OCI-LY1 (cell line): ENCODE data around the gene MAP7.
"Not testable (repeated sequence)": the region's sequence is repeated elsewhere in the genome, so short reads cannot be mapped to it uniquely, and the experiment has no call there.

Experiments
- H2AFZ ChIP-seq: fragments of 200-600 bp; sonication (generic), shearing (Covaris generic); 2 replicates; pipeline ENCODE4 v1.6.0; 2014; ENCODE audit warnings: antibody characterized with exemption, mild to moderate bottlenecking, low read length
- H3F3A ChIP-seq: fragments of 200-600 bp; sonication (generic), shearing (Covaris generic); 2 replicates; pipeline ENCODE4 v1.6.0; 2014; ENCODE audit warnings: mild to moderate bottlenecking, antibody characterized with exemption, low read length, moderate library complexity; ENCODE audit not compliant: insufficient read depth
- H3K27ac ChIP-seq: fragments of 200-600 bp; sonication (generic); 2 replicates; pipeline ENCODE4 v1.5.1; 2014; ENCODE audit warnings: low read length, mixed run types, mild to moderate bottlenecking, low read depth; ENCODE audit not compliant: poor library complexity, severe bottlenecking
- H3K27me3 ChIP-seq: fragments of 200-600 bp; sonication (generic); 2 replicates; pipeline ENCODE4 v1.6.0; 2014; ENCODE audit warnings: antibody characterized with exemption, mild to moderate bottlenecking, low read length, moderate library complexity; ENCODE audit not compliant: insufficient read depth
- H3K36me3 ChIP-seq: fragments of 200-600 bp; sonication (generic); 2 replicates; pipeline ENCODE4 v1.6.1; 2014; ENCODE audit warnings: mild to moderate bottlenecking, antibody characterized with exemption, low read length, moderate library complexity, mixed read lengths; ENCODE audit not compliant: insufficient read depth
- H3K4me1 ChIP-seq: fragments of 200-600 bp; sonication (generic); 2 replicates; pipeline ENCODE4 v1.5.1; 2014; ENCODE audit warnings: mild to moderate bottlenecking, low read length, moderate library complexity; ENCODE audit not compliant: insufficient read depth, severe bottlenecking
- H3K4me2 ChIP-seq: fragments of 200-600 bp; sonication (generic), shearing (Covaris generic); 2 replicates; pipeline ENCODE4 v1.6.1; 2014; ENCODE audit warnings: low read length
- H3K4me3 ChIP-seq: fragments of 200-600 bp; sonication (generic); 2 replicates; pipeline ENCODE4 v1.5.1; 2014; ENCODE audit warnings: low read length, low read depth, mild to moderate bottlenecking, mixed read lengths; ENCODE audit not compliant: poor library complexity, severe bottlenecking
- H3K79me2 ChIP-seq: fragments of 200-600 bp; shearing (Covaris generic); 2 replicates; pipeline ENCODE4 v1.6.1; 2016; ENCODE audit warnings: mixed run types, low read length, mixed read lengths; ENCODE audit not compliant: insufficient read depth
- H3K9ac ChIP-seq: fragments of 200-600 bp; sonication (generic), shearing (Covaris generic); 2 replicates; pipeline ENCODE4 v1.6.1; 2014; ENCODE audit warnings: mild to moderate bottlenecking, low read length, mixed read lengths
- H3K9me2 ChIP-seq: fragments of 200-600 bp; sonication (generic), shearing (Covaris generic); 2 replicates; pipeline ENCODE4 v1.6.1; 2014; ENCODE audit warnings: low read depth, mild to moderate bottlenecking, low read length, mixed read lengths
- H3K9me3 ChIP-seq: fragments of 200-600 bp; shearing (Covaris generic); 2 replicates; pipeline ENCODE4 v1.6.1; 2014; ENCODE audit warnings: low read length, mixed read lengths
- H4K20me1 ChIP-seq: fragments of 200-600 bp; sonication (generic), shearing (Covaris generic); 2 replicates; pipeline ENCODE4 v1.6.0; 2016; ENCODE audit warnings: mild to moderate bottlenecking, low read length; ENCODE audit not compliant: insufficient read depth
- EZH2 ChIP-seq: fragments of 200-600 bp; sonication (generic), shearing (Covaris generic); IDR thresholded peaks from 2 replicates; pipeline ENCODE4 v1.8.0; 2017; ENCODE audit warnings: borderline replicate concordance, mixed run types, mild to moderate bottlenecking, antibody characterized with exemption, low read length, moderate library complexity, mixed read lengths
- TF ChIP-seq, protein P1 (sequence below): fragments of 200-600 bp; sonication (generic), shearing (Covaris generic); IDR thresholded peaks from 2 replicates; pipeline ENCODE4 v1.5.1; 2017; ENCODE audit warnings: mild to moderate bottlenecking, antibody characterized with exemption, low read length, moderate library complexity, mixed read lengths

The MAP7 gene

DNA sequence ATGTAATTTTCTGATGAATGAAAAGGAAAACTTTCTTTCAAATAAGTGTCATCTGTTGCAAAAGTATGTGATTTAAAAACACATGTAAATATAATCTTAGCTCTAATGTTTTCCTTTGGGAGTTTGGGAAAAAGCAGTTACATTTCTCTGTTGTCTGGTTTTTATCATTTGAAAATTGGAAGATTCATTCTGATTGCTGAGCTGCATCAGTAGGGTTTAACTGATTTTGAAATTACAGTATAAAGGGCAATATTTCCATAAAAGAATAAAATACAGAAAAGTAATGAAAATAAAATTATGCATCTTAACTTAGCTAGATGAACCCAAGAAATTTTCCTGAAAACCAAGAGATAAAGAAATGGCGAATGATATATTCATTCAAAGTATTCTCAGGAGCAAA, 57.8 kb downstream of the MAP7 start:
- Histone ChIP-seq H3K4me1 (no peaks in the 10 kb centered on the region), H3K36me3 (no peaks in the 10 kb centered on the region), H3K9me2 (no peaks in the 10 kb centered on the region), H3K4me2 (no peak overlapping the region), H4K20me1 (no peaks in the 10 kb centered on the region), H3K27ac (no peak overlapping the region), H3K9me3 (no peaks in the 10 kb centered on the region), H3K27me3 (no peaks in the 10 kb centered on the region), H3K79me2 (no peaks in the 10 kb centered on the region), H2AFZ (no peak overlapping the region), H3F3A (no peaks in the 10 kb centered on the region), H3K9ac (no peak overlapping the region), H3K4me3 (no peak overlapping the region)
- TF ChIP-seq EZH2, result no peak
- TF ChIP-seq, protein P1, sequence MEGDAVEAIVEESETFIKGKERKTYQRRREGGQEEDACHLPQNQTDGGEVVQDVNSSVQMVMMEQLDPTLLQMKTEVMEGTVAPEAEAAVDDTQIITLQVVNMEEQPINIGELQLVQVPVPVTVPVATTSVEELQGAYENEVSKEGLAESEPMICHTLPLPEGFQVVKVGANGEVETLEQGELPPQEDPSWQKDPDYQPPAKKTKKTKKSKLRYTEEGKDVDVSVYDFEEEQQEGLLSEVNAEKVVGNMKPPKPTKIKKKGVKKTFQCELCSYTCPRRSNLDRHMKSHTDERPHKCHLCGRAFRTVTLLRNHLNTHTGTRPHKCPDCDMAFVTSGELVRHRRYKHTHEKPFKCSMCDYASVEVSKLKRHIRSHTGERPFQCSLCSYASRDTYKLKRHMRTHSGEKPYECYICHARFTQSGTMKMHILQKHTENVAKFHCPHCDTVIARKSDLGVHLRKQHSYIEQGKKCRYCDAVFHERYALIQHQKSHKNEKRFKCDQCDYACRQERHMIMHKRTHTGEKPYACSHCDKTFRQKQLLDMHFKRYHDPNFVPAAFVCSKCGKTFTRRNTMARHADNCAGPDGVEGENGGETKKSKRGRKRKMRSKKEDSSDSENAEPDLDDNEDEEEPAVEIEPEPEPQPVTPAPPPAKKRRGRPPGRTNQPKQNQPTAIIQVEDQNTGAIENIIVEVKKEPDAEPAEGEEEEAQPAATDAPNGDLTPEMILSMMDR, result no peak

DNA sequence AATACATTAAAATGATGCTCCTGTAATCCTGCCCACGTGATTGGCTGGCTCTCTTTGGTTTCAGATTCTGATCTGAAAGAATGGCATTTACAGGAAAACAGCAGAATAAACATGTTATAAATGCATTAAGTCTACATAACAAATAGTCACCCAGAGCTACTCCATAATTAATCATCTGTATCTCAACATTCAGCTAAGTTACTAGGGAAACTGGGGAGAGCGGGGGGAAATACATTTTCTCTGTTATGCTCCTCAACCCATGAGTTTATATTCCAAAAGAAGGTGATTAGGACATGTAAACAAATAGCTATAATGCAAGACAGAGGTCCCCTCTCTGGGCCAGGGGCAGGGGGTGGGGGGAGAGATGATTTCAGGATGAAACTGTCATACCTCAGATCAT, 58.5 kb downstream of the MAP7 start:
- H3K36me3 ChIP-seq, result no peaks in the 10 kb centered on the region
- TF ChIP-seq EZH2, result no peak
- TF ChIP-seq, protein P1, result no peak
- H3K79me2 ChIP-seq, result no peaks in the 10 kb centered on the region
- H3K9me2 ChIP-seq, result no peaks in the 10 kb centered on the region
- H3K9me3 ChIP-seq, result no peaks in the 10 kb centered on the region
- no peak overlapping the region for H3K4me3 ChIP-seq
- no peak overlapping the region for H3K9ac ChIP-seq
- H2AFZ ChIP-seq, result no peak overlapping the region
- no peaks in the 10 kb centered on the region for H3K27me3 ChIP-seq
- H3K4me1 ChIP-seq, result no peaks in the 10 kb centered on the region
- H3F3A ChIP-seq, result no peaks in the 10 kb centered on the region
- H4K20me1 ChIP-seq, result no peaks in the 10 kb centered on the region
- H3K27ac ChIP-seq, result no peak overlapping the region
- no peak overlapping the region for H3K4me2 ChIP-seq

DNA sequence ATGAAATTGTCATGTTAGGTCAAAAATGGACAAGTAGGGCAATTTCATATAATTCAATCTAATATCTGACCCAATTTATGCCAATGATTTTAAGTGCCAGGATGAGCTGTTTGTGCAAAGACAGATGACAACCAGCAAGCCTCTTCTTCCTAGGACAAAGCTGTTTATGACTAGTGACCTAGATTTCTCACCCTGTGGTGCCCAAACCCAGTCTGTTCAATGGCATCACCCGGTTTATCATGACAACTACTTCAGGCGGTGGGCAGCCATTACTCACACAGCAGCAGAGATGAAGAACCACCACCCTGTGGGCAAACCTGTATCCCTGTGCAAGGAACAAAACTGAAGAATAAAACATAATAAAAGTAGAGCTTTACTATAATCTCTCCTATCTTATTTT, 59.0 kb downstream of the MAP7 start:
- Histone ChIP-seq H3K79me2 (no peaks in the 10 kb centered on the region), H3K36me3 (no peaks in the 10 kb centered on the region)

DNA sequence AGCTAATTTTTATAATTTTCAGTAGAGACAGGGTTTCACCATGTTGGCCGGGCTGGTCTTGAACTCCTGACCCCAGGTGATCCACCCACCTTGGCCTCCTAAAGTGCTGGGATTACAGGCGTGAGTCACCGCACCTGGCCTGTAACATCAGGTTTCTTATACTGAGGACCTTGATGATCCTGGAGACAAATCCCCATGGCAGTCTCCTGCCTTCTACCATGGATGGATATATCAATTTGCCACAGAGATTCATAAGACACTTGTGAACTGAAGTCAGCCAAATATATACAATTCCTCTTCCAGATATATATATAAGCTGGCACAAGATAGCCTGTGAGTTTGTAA, 60.6 kb downstream of the MAP7 start:
- H3K27ac ChIP-seq, H3K27me3 ChIP-seq, H2AFZ ChIP-seq, H3K4me2 ChIP-seq, H3K36me3 ChIP-seq, H3K9me2 ChIP-seq, H3K4me1 ChIP-seq, H3K4me3 ChIP-seq, H3K9me3 ChIP-seq, H3K79me2 ChIP-seq, H3K9ac ChIP-seq, H4K20me1 ChIP-seq, H3F3A ChIP-seq: not testable (repeated sequence)

More for the DNA sequence above, 59.0 kb downstream of the MAP7 start:
- H4K20me1 ChIP-seq, result no peaks in the 10 kb centered on the region
- no peak overlapping the region for H2AFZ ChIP-seq
- H3K4me2 ChIP-seq, result no peak overlapping the region
- no peak overlapping the region for H3K4me3 ChIP-seq
- no peak overlapping the region for H3K9ac ChIP-seq
- no peaks in the 10 kb centered on the region for H3K27me3 ChIP-seq
- H3K9me3 ChIP-seq, result no peaks in the 10 kb centered on the region
- no peaks in the 10 kb centered on the region for H3K9me2 ChIP-seq
- H3F3A ChIP-seq, result no peaks in the 10 kb centered on the region
- no peaks in the 10 kb centered on the region for H3K4me1 ChIP-seq
- no peak overlapping the region for H3K27ac ChIP-seq
- TF ChIP-seq, protein P1, result no peak
- no peak for TF ChIP-seq EZH2
